ENCODE measurements around the gene SERPINB6.
"Not testable (repeated sequence)": the region's sequence is repeated elsewhere in the genome, so short reads cannot be mapped to it uniquely, and the experiment has no call there.

SERPINB6 gene

GRCh38 chr6:2999618-3000557, 28.5 kb upstream of the SERPINB6 start, which contains the start of gene NQO2:
Gene NQO2 (plus strand): TSS chr6:2999894. CDS start chr6:3006553, 6,659 bp downstream.
- peak; percentile 100 for DNase-seq (ENCODE audit: low spot score)

DNA sequence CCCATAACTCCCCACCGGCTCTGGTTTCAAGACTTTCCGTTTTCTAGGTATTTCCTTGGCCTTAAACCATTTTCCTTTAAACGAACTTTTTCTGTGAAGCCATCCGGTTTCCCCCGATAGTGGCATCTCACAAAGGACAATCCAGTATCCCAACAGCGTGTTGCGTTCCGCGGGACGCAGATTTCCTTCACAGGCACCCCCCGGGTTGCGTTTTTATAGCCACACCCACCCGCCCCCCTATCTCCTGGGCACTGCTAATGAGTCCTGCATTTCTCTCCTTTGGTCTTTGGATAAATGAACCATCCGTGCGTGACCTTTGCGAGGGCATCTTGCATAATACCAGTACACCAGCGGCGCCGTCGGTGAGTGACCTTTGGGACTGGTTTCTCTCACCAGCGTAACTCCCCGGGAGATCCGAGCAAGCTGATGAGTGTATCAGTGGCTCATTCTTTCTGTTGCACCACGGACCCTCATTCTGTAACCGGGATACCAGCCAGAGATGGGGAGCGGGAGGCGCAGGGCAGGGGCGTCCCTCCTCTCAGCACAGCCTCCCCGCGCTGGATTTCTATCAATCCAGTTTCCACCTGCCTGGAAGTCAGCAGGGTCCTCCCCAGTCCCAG, 27.7 kb upstream of the SERPINB6 start:
- no peak for DNase-seq (ENCODE audit: low spot score)

GRCh38 chr6:2998249-2998997, 27.1 kb upstream of the SERPINB6 start:
- not testable (repeated sequence) for DNase-seq (ENCODE audit: low spot score)

GRCh38 chr6:2993755-2994317, 22.5 kb upstream of the SERPINB6 start:
- no peak for DNase-seq (ENCODE audit: low spot score)

DNA sequence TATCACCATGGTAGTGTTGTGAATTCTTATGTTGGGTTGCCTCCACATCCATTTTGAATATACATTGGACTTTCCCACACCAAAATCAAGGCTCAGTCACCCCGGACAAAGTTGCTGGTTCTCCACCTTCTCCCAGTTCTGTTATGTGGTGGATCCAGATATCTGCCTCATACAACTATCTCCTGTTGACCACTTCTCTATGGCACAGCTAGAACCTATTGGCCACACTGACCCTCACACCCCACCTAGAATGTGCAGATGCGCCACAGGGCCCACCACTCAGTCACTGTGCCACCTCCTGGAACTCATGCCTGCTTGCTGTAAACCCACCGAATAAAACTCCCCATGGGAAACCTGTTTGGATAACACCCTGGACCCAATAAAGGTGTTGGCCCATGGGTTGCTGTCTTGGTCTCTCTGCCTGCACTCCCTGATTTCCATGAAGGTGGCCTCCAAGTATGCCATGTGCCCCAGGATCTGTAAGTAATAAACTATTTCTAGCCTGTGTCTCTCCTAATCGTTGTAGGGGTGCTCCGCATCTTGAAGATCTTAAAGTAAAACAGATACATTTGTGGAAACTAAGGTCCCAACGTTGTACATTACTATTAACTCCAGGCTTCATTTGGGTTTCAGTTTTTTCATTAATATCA, 21.1 kb upstream of the SERPINB6 start:
- no peak for DNase-seq (ENCODE audit: low spot score)

GRCh38 chr6:2990932-2991506, 19.7 kb upstream of the SERPINB6 start:
- DNase-seq (ENCODE audit: low spot score): no peak

DNA sequence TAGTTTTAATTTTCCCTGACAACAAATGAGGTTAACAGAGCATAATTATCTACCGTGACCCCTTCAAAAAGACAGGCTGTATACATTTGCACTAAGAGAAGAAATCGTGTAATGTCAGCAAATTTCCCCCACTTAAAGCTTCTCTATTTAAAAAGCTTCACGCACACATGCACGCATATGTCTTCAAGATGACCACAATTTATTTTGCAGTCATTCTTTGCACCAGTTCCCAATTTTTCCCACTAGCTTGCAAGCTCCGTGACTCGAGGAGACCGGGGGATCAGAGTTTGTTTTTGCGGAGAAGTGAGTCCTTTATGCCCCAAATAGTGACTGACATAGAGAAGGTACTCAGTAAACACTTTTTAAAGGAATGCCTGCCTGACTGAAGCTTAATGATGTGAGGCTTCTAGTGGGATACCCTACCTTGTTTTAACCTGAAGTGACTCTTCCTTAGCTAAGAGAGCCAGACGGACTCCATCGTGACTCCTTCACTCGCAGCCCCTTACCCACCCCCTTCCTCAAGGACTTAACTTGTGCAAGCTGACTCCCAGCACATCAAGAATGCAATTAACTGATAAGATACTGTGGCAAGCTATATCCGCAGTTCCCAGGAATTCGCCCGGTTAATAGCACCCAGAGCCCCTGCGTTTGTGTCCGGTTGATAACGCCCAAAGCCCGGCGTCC, 19.0 kb upstream of the SERPINB6 start:
- no peak for DNase-seq (ENCODE audit: low spot score)

DNA sequence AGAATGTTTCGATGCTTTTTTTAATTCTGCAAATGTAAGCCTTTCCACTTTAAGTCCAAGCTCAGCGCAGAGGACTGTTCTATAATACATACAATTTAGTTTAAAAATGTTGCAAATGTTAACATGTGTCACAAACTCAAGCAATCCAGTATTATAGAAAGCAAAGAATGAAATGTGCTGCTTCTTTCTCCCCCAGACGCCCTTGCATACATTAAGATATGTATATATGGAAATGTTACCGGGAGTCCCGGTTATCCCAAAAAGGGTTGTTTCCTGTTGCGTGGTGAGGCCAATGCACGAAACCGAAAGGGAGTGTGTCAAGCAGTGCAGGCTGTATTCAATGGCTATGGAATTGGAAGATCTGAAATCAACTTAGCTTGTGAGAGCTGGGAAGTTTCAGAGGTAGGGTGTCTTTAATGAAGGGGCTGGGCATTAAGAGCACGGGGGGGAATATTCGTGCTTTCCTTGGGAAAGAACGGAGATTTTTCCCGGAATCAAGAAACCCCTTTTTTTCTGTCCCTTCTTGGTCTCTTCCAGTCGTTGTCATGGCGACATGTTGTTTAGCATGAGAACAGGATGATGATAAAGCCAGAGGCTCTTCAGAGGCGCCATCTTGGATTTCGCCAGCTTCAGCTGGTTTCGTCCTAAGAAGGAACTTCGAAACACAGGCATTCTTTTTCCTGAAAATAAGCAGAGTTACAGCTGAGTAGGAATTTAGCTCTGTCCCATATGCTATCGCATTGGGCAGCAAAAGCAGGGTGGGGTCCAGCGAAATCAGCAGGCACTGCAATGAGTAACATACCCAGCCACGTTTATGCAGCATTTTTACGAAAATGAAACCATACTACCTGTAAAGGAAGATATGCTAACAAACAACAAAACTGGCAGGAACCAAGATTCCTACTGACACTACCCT, 18.2 kb upstream of the SERPINB6 start:
- DNase-seq (ENCODE audit: low spot score): peak; percentile 84

DNA sequence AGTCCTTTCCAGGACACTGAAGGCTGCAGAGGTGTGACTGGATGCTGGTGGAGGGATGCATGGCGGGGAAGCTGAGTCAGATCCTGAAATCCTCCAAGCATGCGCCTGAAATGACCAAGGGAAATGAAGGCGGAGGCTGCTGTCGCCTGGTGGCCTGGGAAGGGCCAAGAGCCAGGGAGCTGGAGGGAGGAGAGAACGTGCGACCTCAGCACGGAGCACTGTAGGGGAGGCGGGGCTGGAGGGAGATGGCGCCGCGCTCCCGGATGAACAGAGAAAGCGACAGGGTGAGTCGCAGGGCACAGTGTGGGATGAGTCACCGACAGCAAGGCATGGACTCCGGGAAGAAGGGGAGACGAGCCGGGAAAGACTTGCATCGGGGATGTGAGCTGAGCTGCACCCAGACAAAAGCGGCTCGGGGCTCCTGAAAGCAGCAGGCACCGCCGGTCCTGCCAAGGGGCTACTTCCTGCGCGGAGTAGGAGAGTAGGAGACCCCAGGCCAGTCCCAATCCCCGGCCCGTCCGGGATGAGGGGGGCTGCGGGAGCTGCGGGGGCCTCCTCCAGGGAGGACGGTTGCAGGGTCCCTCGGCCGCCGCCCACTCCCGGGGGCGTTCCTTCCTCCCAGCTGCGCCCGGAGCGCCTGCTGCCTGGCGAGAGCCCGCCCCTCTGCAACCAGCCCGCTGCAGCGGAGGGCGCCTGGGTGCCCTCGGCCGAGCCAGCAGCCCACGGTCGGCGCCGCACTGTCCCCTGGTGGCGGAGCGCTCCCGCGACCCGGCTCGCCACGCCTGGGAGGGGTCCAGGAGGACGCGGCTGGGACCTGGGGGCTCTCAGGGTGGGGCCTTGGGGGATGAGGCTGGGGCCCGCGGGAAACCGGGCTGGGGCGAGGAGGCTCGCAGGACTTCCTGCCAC, 17.3 kb upstream of the SERPINB6 start:
- peak; percentile 96 for DNase-seq (ENCODE audit: low spot score)

- no peak for DNase-seq (ENCODE audit: low spot score)
Observed at GRCh38 chr6:2988094-2988425, 16.7 kb upstream of the SERPINB6 start.

- no peak for DNase-seq (ENCODE audit: low spot score)
Observed at GRCh38 chr6:2986722-2987221, 15.4 kb upstream of the SERPINB6 start.

DNA sequence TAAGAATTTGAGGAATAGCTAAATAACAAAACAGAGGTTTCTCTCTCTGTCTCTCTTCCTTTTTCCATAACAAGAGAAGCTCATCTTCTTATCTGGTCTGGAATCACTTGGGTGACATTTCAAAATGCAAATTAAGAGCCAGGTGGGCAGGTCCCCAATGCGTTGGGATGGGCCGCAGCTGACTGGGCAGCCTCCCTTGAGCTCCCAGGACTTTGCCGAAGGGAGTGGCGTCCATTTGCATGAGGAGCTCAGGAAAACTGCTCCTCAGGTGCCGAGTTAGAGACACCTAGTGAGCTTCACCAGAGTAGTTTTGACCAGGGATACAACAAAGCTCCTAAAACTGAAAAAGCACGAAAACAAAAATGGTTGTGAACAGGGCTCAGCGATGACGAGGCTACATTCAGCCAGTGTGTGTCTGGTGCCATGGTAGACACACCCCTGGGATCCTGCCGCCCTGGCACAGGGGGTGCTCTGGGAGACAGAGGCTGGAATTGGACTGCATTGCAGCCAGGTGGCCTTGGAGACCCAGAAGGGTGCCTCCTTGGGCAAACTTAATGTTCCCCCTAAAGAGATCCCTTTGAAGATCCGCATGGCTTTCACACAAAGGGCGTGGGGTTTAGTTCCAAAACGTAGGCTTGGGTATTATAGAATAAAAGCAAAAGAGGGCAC, 13.5 kb upstream of the SERPINB6 start:
- DNase-seq (ENCODE audit: low spot score): no peak

DNA sequence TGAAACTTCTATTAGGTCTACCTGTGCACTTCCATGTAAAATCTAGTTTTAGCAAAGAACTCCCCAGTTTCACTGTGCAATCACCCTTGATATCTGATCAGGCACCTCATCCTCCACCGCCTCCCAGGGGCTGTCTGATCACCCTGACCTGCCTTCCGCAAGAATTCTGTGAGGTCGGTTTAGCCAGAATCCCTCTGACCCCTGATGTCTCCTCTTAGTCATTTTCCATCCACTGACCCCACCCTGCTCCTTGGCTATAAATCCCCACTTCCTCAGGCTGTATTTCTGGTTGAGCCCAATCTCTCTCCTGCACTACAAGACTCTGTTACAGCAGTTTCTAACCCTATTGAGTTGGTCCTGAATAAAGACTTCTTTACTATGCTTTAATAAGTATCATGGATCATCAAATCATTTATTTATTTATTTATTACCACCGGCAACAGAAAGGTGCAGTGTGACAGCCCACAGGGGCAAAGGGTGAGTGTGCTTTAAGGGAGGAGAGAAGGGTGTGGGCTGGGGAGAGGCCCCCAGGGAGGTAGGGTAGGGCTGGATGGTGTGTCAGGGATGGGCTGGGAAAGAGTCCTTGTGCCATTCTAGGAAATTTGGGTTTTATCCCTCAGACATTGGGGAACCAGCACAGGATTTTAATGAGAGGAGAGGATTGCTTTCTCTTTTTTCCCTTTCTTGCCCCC, 11.2 kb upstream of the SERPINB6 start:
- DNase-seq (ENCODE audit: low spot score): no peak

- DNase-seq (ENCODE audit: low spot score): no peak
Observed at GRCh38 chr6:2980465-2980855, 9.1 kb upstream of the SERPINB6 start.

- no peak for DNase-seq (ENCODE audit: low spot score)
Observed at GRCh38 chr6:2979819-2980464, 8.6 kb upstream of the SERPINB6 start.

- DNase-seq (ENCODE audit: low spot score): no peak
Observed at GRCh38 chr6:2978923-2979322, 7.6 kb upstream of the SERPINB6 start.
